ENCODE results near the gene MARK3.

Gene MARK3

DNA sequence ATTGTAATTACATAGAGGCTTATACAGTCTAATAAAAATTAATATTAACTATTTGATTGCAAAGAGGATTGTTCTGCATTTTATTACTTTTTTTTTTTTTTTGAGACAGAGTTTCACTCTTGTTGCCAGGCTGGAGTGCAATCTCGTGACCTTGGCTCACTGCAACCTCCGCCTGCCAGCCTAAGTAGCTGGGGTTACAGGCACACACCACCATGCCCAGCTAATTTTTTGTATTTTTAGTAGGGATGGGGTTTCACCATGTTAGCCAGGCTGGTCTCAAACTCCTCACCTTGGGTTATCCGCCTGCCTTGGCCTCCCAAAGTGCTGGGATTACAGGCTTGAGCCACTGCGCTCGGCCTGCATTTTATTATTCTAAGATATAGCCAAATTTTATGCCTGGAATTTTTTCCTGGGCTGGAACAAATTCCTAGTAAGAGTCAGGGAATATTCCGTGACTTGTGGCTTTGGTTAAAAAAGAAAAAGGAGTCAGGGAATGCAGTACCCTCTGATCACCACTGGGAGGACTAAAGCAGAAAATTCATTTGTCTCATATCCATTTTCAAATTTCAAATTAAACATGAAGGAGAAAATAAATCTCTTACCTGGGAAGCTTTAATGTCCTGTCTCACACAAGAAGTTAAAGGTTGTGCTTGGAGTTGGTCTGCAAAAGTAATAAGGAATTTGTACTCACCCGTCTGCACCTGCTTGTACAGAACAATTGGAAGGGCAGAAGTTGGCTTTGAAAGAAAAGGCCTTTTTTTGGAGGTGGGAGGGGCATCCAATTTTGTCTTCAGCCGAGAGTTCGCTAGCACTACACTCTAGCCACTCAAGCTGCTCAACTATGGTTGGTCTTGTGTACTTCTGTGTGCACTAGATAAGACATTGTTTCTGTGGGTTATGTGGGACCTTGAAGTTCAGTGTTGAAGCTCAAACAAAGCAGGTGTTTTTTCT is 8.7 kb downstream of the MARK3 start:
- DNase-seq (ENCODE audit: low read depth in 2 of 2) = no peak

DNA sequence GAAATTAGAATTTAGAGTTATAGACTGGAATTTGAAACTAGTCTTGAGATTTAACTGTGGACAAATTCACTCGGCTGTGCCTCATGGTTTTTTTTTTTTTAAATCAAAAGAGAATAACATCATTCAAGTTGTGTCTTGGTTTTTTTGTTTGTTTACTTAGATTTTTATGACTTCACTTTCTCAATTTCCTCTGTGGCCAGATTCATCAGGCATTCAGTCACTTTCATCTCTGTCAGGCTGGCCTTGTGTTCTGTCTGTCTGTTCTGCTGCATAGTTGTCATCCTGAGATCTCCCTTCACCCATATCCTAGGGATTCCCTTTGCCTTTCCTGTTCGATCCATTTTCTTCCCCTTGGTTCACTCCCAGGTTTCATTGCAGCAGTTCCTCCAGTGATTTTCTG is 10.0 kb downstream of the MARK3 start:
- DNase-seq (ENCODE audit: low read depth in 2 of 2) = no peak

DNA sequence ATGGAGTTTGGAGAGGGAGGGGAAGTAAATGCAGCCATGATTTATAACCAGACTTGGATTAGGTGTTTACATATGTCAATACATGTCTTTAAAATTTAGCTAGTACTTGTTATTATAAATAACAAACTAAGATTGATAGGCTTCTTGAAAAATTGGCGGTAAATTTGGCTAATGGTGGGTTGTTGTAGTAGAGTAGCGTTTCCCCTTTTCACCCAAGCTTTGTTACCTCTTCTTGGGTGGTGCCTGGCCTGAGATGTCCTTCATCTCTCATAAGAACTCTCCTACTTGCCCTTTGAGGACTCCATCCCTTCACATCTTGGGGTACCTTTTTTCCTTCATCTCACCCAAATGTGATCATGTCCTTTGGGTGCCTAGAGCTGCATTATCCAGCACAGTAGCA is 11.2 kb downstream of the MARK3 start:
- DNase-seq (ENCODE audit: low read depth in 2 of 2) = no peak

DNA sequence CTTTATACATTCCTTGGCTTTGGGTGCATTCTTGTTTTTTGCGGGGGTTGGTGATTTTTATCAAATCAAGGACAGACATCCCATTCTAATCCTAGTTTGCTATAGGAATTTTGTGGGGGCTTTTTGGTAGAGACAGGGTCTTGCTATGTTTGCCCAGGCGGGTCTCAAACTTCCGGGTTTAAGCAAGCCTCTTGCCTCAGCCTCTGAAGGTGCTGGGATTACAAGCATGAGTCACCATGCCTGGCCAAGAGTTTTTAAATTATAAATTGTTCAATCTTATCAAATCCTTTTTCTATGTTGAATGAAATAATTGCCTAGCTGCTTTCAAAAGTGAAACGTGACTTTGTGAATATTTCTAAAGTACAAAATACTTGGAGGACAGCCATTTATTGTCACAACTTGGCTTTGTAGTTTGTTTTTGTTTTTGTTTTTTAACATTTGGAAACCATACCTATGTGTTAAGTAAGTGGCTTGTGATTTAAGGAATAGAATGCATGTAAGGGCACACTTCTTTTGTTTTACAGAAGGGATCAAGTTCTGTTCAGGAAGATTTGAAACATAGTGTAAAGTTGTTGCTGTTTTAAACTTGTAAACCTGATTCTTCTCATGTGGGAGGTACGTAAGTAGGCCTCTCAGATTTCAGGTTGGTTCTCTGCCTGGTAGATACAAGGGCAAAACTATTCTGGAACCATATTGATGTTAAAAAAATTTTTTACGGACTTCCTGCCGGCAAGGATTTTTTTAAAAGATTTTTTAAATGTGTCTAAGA is 13.4 kb downstream of the MARK3 start:
- no peak for DNase-seq (ENCODE audit: low read depth in 2 of 2)

DNA sequence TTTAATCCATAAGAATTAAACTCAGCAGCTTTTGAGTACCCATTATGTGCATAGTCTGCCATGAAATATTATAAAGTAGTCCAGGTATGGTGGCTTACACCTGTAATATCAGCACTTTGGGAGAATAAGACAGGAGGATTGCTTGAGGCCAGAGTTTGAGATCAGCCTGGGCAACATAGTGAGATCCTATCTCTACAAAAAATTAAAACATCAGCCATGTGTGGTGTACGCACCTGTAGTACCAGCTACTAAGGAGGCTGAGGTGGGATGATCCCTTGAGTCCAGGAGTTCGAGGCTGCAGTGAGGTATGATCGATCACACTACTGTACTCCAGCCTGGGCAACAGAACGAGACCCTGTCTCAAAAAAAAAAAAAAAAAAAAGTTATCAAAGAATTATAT is 15.3 kb downstream of the MARK3 start:
- DNase-seq (ENCODE audit: low read depth in 2 of 2) = no peak

DNA sequence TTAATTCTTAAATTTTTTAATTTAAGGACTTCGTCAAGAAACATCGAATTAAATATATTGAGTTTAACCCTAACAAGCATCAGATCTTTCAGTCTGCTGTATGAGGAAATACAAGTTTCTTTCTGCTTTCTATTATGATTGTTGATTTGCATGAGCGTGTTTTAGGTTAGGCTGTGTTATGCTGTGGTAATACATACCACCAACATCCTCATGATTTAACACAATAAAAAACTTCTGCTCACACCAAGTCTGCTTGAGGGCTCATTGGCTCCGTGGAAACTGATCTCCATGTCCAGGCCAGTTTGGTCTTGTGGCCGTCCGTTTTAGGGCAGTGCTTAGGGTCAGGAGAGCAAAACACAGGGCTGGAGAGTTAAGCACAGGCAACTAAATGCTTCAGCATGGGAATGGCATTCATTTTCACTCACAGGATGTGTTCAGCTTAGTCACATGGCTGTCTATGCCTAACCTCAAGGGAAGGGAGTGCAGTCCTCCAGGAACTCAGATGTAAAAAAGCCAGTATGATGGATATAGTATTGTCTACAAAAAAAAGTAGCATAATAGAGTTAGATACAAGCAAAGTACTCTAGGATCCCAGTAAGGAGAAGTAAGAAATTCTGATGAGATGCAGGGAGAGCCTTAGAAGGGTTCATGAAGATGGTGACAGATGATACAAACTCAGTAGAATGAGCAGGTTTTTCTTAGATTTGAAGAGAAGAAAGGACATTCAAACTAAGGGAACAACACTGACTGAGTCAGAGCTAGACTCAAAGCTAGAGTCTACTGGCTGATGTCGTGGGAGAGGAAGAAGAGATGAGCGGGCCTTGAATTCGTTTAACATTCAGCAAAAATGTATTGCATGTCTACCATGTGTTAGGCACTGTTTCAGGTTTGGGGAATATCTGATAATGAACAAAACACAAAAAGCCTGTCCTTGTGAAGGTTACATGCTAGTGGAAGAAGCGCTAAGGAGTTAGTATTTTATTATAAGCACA is 16.3 kb downstream of the MARK3 start:
- DNase-seq (ENCODE audit: low read depth in 2 of 2) = no peak

DNA sequence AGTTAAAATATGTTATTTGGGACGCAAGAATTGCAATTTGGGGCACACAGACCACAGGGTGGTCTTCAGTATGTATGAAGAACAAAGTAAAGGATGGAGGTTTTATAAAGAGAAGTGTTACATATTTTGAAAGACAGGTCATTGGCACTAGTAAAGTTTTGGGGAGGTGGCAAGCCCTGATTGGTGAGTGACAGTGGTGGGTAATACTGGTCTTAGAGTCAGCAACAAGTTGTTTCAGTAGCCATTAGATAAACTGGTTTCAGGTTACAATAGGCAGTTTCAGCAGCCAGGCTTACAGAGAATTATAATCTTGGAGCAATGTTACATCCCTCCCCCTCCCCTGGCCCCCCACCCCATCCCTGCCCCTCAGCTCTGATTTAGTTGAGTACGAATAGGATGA is 17.5 kb downstream of the MARK3 start:
- DNase-seq (ENCODE audit: low read depth in 2 of 2) = no peak

DNA sequence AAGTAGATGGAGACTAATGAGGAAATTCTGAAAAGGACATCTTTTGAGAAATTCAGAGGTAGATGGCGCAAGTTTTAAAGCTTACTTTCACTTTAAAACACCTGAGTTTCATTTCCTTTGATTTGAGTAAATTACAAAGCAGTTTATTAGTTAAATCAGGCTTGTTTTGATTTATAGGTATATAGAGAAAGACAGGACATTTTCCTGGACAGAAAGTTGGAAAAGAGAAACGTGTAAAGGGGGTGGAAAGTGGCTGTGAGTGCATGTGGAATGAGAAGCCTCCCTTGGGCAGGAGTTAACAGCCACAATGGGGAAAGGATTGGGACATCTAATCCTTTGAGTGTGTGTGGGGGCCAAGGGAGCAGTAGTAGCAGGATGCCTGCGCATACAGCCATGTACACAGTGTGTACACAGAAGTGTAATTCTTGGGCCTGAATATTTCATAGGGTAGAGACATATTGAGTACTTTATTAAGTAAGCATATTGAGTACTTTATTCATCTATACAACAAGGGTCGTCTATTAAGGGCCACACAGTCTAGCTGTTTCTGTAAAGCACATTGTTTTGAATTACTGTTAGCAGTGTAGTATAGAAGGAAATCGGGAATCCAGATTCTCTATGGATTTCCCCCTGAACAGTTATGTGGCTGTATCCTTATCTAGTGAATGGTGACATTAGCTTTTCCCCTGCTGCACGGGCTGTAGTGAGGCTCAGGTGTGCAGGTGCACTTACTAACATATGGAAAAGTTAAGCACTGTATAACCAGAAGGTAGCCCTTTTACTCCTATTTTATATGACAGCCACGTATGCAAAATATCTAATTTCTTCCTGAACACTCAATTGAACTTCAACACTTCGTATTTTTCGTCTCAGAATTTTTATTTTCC is 19.1 kb downstream of the MARK3 start:
- no peak for DNase-seq (ENCODE audit: low read depth in 2 of 2)

DNA sequence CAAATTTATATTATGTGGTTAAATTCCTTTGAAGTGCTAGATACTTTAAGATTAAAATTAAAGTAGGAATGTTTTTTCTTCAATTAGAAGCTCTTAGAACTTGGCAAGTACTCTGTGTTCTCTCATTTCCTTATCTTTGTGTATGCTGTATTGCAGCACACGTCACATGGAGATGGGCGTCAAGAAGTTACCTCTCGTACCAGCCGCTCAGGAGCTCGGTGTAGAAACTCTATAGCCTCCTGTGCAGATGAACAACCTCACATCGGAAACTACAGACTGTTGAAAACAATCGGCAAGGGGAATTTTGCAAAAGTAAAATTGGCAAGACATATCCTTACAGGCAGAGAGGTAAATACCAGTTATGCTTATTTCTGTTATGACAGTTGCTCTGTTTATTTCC is 19.7 kb downstream of the MARK3 start:
- DNase-seq (ENCODE audit: low read depth in 2 of 2) = no peak

DNA sequence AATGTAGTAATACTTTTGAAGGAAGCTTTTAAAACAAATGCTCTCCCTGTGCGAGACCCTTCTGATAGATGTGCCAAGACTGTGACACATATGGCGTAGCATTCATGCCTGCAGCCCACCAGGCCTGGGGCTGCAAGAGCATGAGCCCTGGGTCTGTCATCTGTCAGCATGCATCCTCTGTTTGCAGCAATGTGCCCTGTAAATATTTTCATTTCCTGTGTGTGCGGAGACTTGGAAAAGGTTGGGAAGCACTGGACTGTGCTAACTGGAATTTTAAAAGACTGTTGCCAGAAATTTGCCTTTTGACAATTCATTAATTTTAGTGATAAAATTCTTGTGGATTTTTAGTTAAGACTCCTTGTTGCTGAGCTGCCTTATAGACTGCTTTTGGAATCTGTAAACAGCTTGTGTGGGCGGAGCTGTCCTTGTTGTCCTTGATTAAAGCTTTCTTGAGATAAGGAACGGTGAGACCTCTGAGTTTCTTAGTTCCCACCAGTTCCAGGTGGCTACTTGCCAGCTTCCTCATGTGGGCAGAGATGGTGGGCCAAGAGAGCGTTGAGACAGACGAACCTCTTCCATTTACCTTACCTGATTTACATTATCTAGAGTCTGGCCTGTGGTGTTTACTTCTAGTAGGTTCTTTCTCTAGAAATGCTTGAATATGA is 23.4 kb downstream of the MARK3 start:
- DNase-seq (ENCODE audit: low read depth in 2 of 2) = no peak

DNA sequence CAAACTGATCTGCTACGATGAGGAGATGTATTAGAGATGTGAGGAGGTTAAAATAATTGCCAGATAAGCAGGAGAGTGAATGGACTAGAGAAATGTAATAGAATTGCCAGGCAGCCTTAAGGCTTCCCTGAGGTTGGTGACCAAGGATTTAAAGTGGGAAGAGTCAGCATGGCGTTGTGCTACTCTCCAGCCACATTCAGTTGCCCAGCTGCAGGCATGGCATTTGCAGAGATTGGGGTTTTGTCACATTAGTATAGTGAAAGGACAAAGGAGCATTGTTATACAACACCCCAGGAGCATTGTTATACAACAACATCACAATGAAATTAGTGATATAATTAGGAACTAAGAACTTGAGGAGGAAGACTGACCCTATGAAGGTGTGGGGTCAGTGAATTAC is 31.7 kb downstream of the MARK3 start:
- DNase-seq (ENCODE audit: low read depth in 2 of 2) = no peak

DNA sequence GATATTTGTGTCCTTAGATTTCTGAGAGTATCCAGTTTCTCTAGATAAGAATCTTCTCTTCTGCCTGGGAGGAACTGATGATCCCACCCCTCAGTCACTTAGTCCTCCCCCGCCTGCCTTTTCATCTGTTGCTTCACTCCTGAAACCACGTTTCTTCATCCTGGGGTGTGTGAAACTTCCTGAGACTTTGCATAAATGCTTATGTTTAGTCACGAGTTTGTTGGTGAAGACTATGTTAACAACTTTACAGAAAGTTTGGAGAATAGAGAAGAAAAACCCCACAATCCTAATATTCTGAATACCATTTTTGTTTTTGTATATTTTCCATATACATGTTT is 33.2 kb downstream of the MARK3 start:
- DNase-seq (ENCODE audit: low read depth in 2 of 2) = no peak

DNA sequence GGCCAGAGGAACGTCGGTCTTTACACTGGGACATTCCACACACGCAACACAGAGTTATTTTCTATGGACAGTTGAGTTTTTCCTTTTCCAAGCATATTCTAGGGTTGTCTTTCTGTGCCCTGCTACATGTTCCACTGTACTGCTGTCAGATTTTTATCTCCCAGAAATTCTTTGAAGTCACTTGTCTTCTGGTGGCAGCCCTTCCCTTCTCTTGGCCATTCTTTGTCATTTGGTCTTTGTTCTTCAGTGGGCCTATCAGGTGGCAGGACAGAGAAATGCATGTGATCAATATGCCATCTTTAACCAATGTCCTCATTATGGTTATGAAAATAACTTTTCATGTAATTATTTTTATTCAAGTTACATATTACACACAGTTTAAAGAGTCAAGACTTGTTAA is 36.3 kb downstream of the MARK3 start:
- DNase-seq (ENCODE audit: low read depth in 2 of 2) = no peak

DNA sequence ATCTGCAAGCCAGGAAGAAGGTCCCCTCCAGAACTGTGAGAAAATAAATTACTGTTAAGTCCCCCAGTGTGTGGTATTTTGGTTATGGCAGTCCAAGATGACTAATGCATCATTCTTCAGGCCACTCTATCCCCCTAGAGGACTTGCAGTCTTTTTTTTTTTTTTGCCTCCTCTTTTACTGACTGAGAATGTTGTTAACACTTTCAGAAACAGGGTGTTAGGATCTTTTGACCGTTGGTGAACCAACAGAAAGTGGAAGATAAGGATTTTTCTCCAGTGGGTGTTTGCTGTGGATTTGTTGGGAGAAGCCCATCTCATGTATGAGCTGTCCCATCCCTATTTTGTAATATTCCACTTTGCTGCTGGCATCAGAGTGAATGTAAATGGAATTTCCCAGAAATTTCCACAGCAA is 37.8 kb downstream of the MARK3 start:
- no peak for DNase-seq (ENCODE audit: low read depth in 2 of 2)

DNA sequence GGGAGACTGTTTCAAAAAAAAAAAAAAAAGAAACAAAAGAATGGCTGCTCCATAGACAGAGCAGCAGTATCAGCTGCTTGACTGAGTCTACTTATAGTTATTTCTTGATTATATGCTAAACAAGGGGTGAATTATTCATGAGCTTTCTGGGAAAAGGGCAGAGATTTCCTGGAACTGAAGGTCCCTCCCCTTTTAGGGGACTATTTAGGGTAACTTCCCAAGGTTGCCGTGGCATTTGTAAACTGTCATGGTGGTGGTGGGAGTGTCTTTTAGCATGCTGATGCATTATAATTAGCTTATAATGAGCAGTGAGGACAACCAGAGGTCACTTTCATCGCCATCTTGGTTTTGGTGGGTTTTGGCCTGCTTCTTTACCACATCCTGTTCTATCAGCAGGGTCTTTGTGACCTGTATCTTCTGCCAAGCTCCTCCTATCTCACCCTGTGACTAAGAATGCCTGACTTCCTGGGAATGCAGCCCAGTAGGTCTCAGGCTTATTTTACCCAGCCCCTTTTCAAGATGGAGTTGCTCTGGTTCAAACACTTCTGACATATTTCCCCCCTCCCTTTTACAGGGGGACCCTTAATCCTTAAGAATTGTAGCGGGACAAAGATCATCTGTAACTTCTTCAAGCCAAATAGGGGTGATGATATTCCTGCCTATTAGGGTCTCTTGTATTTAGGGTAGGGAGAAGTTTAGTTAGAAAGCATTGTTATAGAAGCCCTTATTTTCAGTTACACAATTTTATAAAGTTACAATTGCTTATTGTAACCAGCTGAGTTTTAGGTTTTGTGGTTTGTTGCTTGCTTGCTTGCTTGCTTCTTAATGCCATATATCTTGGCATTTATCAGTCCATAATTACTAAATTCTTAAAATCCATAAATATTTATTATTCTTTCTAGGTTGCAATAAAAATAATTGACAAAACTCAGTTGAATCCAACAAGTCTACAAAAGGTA is 42.5 kb downstream of the MARK3 start:
- no peak for DNase-seq (ENCODE audit: low read depth in 2 of 2)

DNA sequence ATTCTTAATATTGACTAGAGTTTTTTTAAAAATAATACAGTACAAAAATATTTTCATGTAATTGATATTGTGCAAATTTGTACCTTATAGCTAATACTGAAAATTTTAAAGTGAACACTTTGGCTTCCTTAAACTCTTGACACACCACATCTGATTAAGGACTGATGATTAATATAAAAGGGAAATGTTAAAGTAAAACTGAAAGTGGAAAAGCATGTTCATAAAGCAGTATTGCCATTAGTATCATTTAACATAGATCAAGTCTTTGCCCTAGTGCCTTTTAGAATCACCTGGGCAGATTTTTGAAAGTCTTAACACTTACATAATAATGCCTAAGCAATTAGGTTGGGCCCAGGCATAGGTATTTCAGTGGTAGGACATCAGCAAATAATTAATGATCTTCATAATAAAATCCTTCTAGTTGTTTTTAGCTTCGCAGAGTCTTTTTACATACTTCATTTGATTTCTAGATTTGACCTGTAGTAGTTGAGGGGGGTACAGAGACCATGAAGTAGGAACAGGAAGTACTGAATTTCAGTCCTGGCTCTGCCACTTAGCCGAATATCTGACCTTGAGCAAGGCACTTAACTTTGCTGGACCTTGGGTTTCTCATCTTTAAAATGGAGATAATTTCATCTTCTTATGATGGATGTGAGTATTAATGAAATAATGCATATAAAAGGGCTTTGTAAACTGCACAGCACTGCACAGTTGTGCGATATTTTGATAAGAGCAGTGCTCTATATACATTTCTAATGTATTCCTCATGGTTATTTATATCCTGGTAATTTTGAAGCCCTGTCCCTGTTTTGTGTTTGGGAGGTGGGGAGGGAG is 43.7 kb downstream of the MARK3 start:
- DNase-seq (ENCODE audit: low read depth in 2 of 2) = no peak

DNA sequence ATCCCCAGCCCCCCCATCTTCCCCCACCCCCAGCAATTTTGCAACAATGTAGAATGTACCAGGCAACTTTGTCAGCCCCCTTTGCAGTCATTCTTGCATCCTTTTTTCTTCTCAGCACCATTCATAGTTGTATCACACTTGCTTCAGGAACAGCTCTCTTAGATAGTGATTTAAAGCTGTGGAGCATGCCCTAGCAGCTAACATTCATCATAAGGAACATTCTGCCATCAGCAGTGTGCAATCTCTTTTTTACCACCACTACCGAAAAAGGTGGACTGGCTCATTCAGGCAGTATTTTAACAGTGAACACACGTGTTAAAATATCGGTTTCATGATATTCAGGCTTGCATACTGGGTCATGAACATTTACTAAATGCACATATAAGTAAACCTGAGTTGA is 45.1 kb downstream of the MARK3 start:
- no peak for DNase-seq (ENCODE audit: low read depth in 2 of 2)

DNA sequence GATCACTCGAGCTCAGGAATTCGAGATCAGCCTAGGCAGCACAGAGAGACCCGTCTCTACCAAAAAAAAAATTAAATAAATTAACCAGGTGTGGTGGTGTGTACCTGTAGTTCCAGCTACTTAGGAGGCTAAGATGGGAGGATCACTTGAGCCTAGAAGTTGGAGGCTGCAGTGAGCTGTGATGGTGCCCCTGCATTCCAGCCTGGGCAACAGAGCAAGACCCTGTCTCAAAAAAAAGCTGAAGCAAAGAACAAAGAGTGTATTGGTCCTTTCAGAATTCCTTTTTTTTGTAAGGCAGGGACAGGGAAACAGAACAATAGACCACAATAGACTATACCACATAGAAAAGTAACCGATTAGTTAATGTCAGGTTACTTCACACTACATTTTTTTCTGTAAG is 47.4 kb downstream of the MARK3 start:
- DNase-seq (ENCODE audit: low read depth in 2 of 2) = no peak
